HG03571 (cell line): Measurements from ENCODE around the gene AMPH.
"Not testable (repeated sequence)": the region's sequence is repeated elsewhere in the genome, so short reads cannot be mapped to it uniquely, and the experiment has no call there.

Experiments used
- ATAC-seq: cut with Tn5 transposase; IDR thresholded peaks from one replicate; pipeline ENCODE4 v1.9.1; 2021; ENCODE audit not compliant: unreplicated experiment

AMPH gene

GRCh38 chr7:38354271-38354851, 276.8 kb downstream of the AMPH start:
- not testable (repeated sequence) for ATAC-seq

GRCh38 chr7:38353431-38353881, 277.7 kb downstream of the AMPH start:
- not testable (repeated sequence) for ATAC-seq

GRCh38 chr7:38351601-38352000, 279.6 kb downstream of the AMPH start:
- no peak for ATAC-seq

- not testable (repeated sequence) for ATAC-seq
Observed at GRCh38 chr7:38350777-38351176, 280.4 kb downstream of the AMPH start.

GRCh38 chr7:38349869-38350583, 281.1 kb downstream of the AMPH start:
- ATAC-seq, result peak; percentile 77

- peak; percentile 46 for ATAC-seq
Observed at GRCh38 chr7:38349126-38349795, 281.9 kb downstream of the AMPH start.

- not testable (repeated sequence) for ATAC-seq
Observed at GRCh38 chr7:38345299-38346172, 285.6 kb downstream of the AMPH start.

GRCh38 chr7:38344741-38345140, 286.4 kb downstream of the AMPH start:
- not testable (repeated sequence) for ATAC-seq

- not testable (repeated sequence) for ATAC-seq
Observed at GRCh38 chr7:38342135-38342534, 289.0 kb downstream of the AMPH start.

- ATAC-seq, result not testable (repeated sequence)
Observed at GRCh38 chr7:38341172-38341705, 289.9 kb downstream of the AMPH start.

- no peak for ATAC-seq
Observed at GRCh38 chr7:38339953-38340819, 291.0 kb downstream of the AMPH start.

GRCh38 chr7:38336148-38336515, 295.0 kb downstream of the AMPH start:
- not testable (repeated sequence) for ATAC-seq

- ATAC-seq, result peak; percentile 99
Observed at GRCh38 chr7:38335492-38336147, 295.6 kb downstream of the AMPH start.

GRCh38 chr7:38335128-38335491, 296.1 kb downstream of the AMPH start:
- ATAC-seq, result no peak

GRCh38 chr7:38334163-38334562, 297.0 kb downstream of the AMPH start:
- ATAC-seq, result no peak
